ENCODE measurements around the gene GTSE1.
A peak's percentile ranks its signal among the peaks of the same experiment; 100 is the strongest.

GTSE1 gene, protein sequence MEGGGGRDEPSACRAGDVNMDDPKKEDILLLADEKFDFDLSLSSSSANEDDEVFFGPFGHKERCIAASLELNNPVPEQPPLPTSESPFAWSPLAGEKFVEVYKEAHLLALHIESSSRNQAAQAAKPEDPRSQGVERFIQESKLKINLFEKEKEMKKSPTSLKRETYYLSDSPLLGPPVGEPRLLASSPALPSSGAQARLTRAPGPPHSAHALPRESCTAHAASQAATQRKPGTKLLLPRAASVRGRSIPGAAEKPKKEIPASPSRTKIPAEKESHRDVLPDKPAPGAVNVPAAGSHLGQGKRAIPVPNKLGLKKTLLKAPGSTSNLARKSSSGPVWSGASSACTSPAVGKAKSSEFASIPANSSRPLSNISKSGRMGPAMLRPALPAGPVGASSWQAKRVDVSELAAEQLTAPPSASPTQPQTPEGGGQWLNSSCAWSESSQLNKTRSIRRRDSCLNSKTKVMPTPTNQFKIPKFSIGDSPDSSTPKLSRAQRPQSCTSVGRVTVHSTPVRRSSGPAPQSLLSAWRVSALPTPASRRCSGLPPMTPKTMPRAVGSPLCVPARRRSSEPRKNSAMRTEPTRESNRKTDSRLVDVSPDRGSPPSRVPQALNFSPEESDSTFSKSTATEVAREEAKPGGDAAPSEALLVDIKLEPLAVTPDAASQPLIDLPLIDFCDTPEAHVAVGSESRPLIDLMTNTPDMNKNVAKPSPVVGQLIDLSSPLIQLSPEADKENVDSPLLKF

DNA sequence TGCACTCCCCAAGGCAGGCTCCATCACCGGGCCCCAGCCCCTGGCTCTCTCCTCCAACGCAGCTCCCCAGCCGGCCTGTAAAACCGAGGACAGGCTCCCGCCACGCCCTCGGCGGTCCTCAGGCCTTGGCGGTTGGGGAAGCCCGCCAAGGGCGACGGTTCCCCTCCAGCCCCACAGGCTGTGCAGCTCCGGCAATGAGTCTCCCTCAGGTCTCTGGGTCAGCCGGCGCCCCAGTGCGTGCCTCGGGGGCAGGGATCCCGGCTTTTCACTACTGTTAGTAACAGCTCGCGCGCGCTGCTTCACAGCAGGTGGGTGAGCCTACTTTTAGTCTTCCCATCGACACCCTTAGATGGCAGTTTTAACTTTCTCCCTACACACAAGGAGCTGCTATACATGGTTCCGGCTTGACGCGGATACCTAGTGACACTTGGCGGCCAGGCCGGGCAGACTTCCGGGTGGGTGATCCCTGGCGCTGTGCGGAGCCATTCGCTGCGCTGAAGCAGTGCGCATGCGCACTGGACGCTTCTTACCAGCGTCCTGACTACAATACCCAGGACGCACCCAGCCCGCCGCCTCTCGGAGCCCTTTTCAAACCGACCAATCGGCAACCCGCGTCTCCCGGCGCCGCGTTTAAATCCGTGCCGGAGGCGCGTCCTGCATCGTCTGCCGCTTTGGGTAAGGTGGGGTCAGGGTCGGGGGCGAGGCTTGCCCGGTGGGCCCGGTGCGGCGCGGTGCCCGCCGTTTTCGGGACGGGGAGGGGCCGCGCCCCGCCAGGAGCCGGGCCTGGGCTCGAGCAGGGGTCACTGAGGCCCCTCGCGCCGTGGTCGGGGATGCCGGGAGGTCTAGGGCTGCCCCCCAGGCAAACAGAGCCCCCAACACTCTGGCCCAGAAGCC is at the start of gene GTSE1:
GTSE1 (plus strand) TSS at position 614 of the 894 bp plus-strand sequence. CDS start 531 bp downstream, outside the sequence.
- no peak for TF ChIP-seq ZFX (IDR thresholded peaks at IDR 0.05; ENCODE audit: borderline replicate concordance)
- TF ChIP-seq, protein P1, sequence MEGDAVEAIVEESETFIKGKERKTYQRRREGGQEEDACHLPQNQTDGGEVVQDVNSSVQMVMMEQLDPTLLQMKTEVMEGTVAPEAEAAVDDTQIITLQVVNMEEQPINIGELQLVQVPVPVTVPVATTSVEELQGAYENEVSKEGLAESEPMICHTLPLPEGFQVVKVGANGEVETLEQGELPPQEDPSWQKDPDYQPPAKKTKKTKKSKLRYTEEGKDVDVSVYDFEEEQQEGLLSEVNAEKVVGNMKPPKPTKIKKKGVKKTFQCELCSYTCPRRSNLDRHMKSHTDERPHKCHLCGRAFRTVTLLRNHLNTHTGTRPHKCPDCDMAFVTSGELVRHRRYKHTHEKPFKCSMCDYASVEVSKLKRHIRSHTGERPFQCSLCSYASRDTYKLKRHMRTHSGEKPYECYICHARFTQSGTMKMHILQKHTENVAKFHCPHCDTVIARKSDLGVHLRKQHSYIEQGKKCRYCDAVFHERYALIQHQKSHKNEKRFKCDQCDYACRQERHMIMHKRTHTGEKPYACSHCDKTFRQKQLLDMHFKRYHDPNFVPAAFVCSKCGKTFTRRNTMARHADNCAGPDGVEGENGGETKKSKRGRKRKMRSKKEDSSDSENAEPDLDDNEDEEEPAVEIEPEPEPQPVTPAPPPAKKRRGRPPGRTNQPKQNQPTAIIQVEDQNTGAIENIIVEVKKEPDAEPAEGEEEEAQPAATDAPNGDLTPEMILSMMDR (IDR thresholded peaks at IDR 0.05), result peak; percentile 28
- peak within 1 kb of the TSS; percentile 98 for H3K27ac ChIP-seq

DNA sequence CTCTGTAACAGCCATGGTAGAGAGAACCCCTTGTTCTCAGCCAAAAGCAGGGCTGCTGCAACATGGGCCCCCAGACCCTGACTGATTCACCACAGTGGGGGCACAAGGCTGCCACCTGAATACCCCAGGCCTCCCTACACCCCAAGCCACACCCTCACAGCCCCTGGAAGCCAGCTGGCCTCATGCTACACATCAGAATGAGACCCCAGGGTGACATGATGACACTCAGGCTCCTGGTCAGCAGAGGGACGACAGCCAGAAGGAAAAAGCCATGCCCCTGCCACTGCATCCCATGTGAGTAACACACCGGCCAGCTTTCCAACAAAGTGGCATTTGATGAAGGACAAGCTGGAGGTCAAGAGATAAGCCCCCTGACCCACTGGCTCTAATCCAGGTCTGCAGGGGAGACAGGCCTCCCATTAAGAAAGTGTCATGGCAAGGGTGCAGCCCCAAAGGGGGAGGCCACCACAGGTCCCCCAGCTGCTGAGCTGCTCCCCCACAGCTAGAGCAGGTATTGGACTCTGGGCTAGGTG is 49.2 kb upstream of the GTSE1 start:
- no peak overlapping the region for H3K27ac ChIP-seq
- TF ChIP-seq, protein P1 (IDR thresholded peaks at IDR 0.05), result no peak
- TF ChIP-seq ZFX (IDR thresholded peaks at IDR 0.05; ENCODE audit: borderline replicate concordance), result no peak

DNA sequence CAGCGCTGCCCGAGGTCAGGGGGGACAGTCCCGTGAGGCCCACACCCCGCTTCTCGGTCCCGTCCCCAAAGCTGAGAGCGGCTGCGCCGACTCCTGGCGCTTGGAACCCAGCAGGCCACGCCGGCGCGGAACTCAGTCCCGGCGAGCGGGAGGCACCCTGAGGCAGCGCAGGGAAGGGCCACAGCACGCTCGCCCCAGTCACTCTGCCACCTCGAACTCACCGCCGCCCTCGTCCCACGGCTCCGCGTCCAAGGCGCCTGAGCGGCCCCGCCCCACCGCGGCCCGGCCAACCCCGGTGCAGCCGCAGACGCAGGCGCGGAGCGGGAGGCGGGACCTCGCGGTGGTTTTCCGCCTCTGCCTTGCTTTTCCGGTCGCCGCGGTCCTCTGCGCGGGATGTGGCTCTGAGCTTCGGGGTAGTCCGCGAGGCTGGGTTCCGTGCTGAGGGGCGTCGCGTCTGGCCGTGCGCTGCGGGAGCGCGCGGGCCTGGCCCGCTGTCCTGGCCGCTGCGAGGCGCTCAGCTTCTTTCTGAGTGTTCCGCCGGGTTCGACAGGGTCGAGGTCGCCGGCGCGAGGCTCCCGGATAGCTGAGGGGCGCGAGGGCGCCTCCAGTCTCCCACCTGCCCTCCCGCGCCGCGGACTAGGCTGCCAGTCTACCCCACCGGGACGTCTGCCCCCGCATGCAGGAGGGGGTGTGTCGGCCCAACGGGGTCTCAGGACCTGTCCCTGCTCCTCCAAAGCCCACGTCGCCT is 46.5 kb upstream of the GTSE1 start, which contains the start of gene CDPF1:
CDPF1 (minus strand) TSS at position 259 of the 748 bp plus-strand sequence. CDS start 2,009 bp downstream, outside the sequence.
- TF ChIP-seq, protein P1 (IDR thresholded peaks at IDR 0.05), result no peak; the same call in 1 of the 2 replicates
- TF ChIP-seq ZFX (IDR thresholded peaks at IDR 0.05; ENCODE audit: borderline replicate concordance), result no peak
- H3K27ac ChIP-seq, result peak within 1 kb of the TSS; percentile 75

DNA sequence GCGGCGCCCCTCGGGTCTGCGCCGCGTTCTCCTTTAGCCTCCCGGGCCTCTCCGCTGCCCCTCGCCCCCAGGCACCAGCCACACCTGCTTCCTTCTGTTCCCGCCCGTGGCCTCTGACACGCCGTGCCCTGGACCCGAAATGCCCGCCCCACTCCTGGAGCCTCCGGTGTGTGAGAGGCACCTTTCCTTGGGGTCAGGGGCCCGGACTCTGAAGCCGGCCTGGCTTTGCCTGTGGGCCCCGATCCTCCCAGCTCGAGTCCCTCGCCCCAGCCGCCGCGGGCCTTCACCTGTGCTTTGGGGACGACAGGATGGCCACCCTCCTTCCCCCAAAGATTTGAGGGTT is 45.9 kb upstream of the GTSE1 start:
- no peak for TF ChIP-seq ZFX (IDR thresholded peaks at IDR 0.05; ENCODE audit: borderline replicate concordance)
- TF ChIP-seq, protein P1 (IDR thresholded peaks at IDR 0.05), result no peak
- H3K27ac ChIP-seq, result peak overlapping the region; percentile 75

DNA sequence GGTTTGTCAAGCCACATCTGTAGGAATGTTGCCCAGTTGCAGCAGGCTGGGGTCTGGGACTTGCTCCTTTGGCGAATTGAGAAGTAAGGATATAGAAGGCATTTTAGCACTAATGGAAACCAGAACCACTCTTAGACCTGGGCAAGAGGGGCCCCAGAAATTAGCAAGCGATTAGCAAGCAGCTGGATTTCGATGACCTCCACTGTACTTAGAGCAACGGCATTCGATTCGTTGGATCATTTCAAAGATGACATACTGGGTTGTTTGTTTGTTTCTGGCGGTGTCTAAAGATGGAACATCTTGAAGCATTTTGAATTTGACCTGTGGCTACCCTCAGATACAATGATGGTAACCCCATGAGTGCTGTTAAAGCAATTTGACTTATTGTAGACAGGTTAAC is 45.4 kb upstream of the GTSE1 start:
- TF ChIP-seq, protein P1 (IDR thresholded peaks at IDR 0.05), result no peak
- TF ChIP-seq ZFX (IDR thresholded peaks at IDR 0.05; ENCODE audit: borderline replicate concordance), result no peak
- no peak overlapping the region for H3K27ac ChIP-seq

DNA sequence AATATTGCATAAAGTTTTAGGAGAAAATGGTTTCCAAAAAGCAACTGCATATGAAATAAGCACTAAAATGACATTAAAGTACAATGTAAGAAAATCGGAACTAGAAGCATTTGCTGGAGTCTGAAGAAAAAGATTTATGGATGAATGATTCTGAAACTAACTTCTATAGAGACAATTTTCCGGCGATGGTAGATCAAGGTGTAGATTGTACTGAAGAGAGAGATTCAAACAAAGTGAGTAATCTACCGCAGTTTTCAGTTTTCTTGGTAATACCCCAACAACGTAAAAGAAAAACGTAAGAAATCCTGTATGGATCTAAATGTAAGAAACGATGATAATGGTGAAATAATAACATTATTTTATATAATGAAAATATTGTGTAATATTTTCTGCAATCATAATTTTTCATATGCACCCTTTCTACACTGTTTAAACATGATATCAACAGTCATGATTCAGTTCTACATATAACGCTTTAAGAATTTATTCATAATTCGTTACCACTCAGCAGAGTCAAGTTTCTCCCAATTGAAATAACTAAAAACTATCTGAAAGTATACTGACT is 44.8 kb upstream of the GTSE1 start:
- H3K27ac ChIP-seq, result no peak overlapping the region
- TF ChIP-seq, protein P1 (IDR thresholded peaks at IDR 0.05), result no peak
- no peak for TF ChIP-seq ZFX (IDR thresholded peaks at IDR 0.05; ENCODE audit: borderline replicate concordance)
